AG10803 (cell line): ENCODE data around the gene CPT1A.
"Not testable (repeated sequence)": the region's sequence is repeated elsewhere in the genome, so short reads cannot be mapped to it uniquely, and the experiment has no call there.

Experiments used
- DNase-seq: peaks from one replicate; pipeline ENCODE4 v3.0.0; 2010; ENCODE audit warnings: low read depth
- H3K4me3 ChIP-seq: 2 replicates; pipeline ENCODE4 v1.5.1; 2011; ENCODE audit warnings: mild to moderate bottlenecking, low read length, control low read depth
- CTCF ChIP-seq: conservative IDR thresholded peaks from 2 replicates; pipeline ENCODE4 v1.5.1; 2011; ENCODE audit warnings: mild to moderate bottlenecking, low read length, control low read depth, inconsistent platforms

The CPT1A gene

GRCh38 chr11:68841718-68842426 is at the start of gene CPT1A:
Gene CPT1A, minus strand, starts transcription at chr11:68841916. Its CDS starts 26,442 bp downstream, at chr11:68815474.
- DNase-seq, result peak; percentile 73
- peak within 1 kb of the TSS; percentile 78 for H3K4me3 ChIP-seq
- TF ChIP-seq CTCF, result no peak

GRCh38 chr11:68890490-68891231 is 48.9 kb upstream of the CPT1A start:
- DNase-seq, result peak; percentile 92
- TF ChIP-seq CTCF, result no peak
- H3K4me3 ChIP-seq, result no peak overlapping the region

GRCh38 chr11:68889948-68890446 is 48.3 kb upstream of the CPT1A start:
- H3K4me3 ChIP-seq, result no peak overlapping the region
- TF ChIP-seq CTCF, result peak; percentile 76
- DNase-seq, result peak; percentile 98

GRCh38 chr11:68884827-68885226 is 43.1 kb upstream of the CPT1A start:
- H3K4me3 ChIP-seq, DNase-seq: not testable (repeated sequence)

GRCh38 chr11:68882391-68882790 is 40.7 kb upstream of the CPT1A start:
- DNase-seq, result no peak
- no peak for TF ChIP-seq CTCF
- H3K4me3 ChIP-seq, result no peak overlapping the region

GRCh38 chr11:68881320-68881719 is 39.6 kb upstream of the CPT1A start:
- no peak overlapping the region for H3K4me3 ChIP-seq
- DNase-seq, result no peak
- TF ChIP-seq CTCF, result no peak

- TF ChIP-seq CTCF, result no peak
Observed at GRCh38 chr11:68880851-68881250, 39.1 kb upstream of the CPT1A start.

More at GRCh38 chr11:68880851-68881250, 39.1 kb upstream of the CPT1A start:
- DNase-seq, result no peak
- no peak overlapping the region for H3K4me3 ChIP-seq
